Activated T-cell treated with anti-CD3 and anti-CD28 coated beads, Interleukin-2, amount 50 U/mL, for 4 hours (primary cell): ENCODE results near the gene CA11. TPM values are rescaled to one million over a fixed set of nuclear protein-coding genes. Genes with fewer than 3 reads are reported as not detected.
"Not testable (repeated sequence)": the region's sequence is repeated elsewhere in the genome, so short reads cannot be mapped to it uniquely, and the experiment has no call there.

ENCODE experiments used
- ATAC-seq, 2 donors: fragments of 200-7000 bp; cut with Tn5 transposase; one replicate each; pipeline ENCODE4 v1.10.0; 2021
- DNase-seq: peaks from one replicate; pipeline ENCODE4 v3.0.0-alpha.2; 2020
- H3K27me3 Mint-ChIP-seq: one replicate; pipeline ENCODE4 v1.8.0; 2021; ENCODE audit warnings: low read depth, mixed read lengths
- H3K36me3 Mint-ChIP-seq: one replicate; pipeline ENCODE4 v1.8.0; 2022; ENCODE audit warnings: mixed read lengths; ENCODE audit not compliant: insufficient read depth
- H3K4me1 Mint-ChIP-seq: one replicate; pipeline ENCODE4 v1.8.0; 2021; ENCODE audit warnings: low read depth, mixed read lengths
- H3K4me3 Mint-ChIP-seq: one replicate; pipeline ENCODE4 v1.8.0; 2021; ENCODE audit warnings: mild to moderate bottlenecking, moderate library complexity, mixed read lengths
- H3K9me3 Mint-ChIP-seq: one replicate; pipeline ENCODE4 v1.8.0; 2021; ENCODE audit warnings: mixed read lengths
- total RNA-seq, 3 donors: library from RNA; stranded (reverse); gene quantifications; one replicate each; pipeline ENCODE4 v1.2.1, GENCODE V29; 2021

Gene CA11
- 10 to 100 TPM in 1 of 3 donors, 1 to 10 TPM in 2; 8.8 to 11.6 (median 9.1) TPM for total RNA-seq

- peak; percentile 85 to 87 for ATAC-seq
- peak; percentile 89 for DNase-seq
- Mint-ChIP-seq H3K4me3 (peak within 1 kb of the TSS; percentile 84), H3K27me3 (no peaks in the 10 kb centered on the region), H3K9me3 (no peaks in the 10 kb centered on the region), H3K36me3 (no peaks in the 10 kb centered on the region), H3K4me1 (peaks cover 43% of the 10 kb centered on the region)
Observed at GRCh38 chr19:48646001-48646721, at the start of gene CA11. TSS of gene CA11 (minus strand) at chr19:48646187. CDS start at chr19:48645632, 555 bp downstream.

- H3K4me3 Mint-ChIP-seq, DNase-seq, H3K9me3 Mint-ChIP-seq, H3K36me3 Mint-ChIP-seq, H3K4me1 Mint-ChIP-seq, ATAC-seq: not testable (repeated sequence)
- peaks cover 16% of the 10 kb centered on the region for H3K27me3 Mint-ChIP-seq
Observed at GRCh38 chr19:48693629-48694028, 47.6 kb upstream of the CA11 start.

- H3K36me3 Mint-ChIP-seq: no peaks in the 10 kb centered on the region
- H3K4me1 Mint-ChIP-seq: no peaks in the 10 kb centered on the region
- no peaks in the 10 kb centered on the region for H3K9me3 Mint-ChIP-seq
- no peak overlapping the region for H3K4me3 Mint-ChIP-seq
- DNase-seq (no peak), ATAC-seq (no peak)
- no peaks in the 10 kb centered on the region for H3K27me3 Mint-ChIP-seq
Observed at GRCh38 chr19:48689449-48689848, 43.5 kb upstream of the CA11 start.

GRCh38 chr19:48687776-48688175 lies 41.8 kb upstream of the CA11 start:
- ATAC-seq (no peak), DNase-seq (no peak)
- no peaks in the 10 kb centered on the region for H3K4me1 Mint-ChIP-seq
- no peak overlapping the region for H3K4me3 Mint-ChIP-seq
- no peaks in the 10 kb centered on the region for H3K9me3 Mint-ChIP-seq
- no peaks in the 10 kb centered on the region for H3K27me3 Mint-ChIP-seq
- H3K36me3 Mint-ChIP-seq: no peaks in the 10 kb centered on the region

GRCh38 chr19:48686637-48687036 lies 40.6 kb upstream of the CA11 start:
- not testable (repeated sequence) for H3K4me1 Mint-ChIP-seq, H3K27me3 Mint-ChIP-seq, H3K4me3 Mint-ChIP-seq, DNase-seq, H3K36me3 Mint-ChIP-seq, ATAC-seq, H3K9me3 Mint-ChIP-seq

- H3K36me3 Mint-ChIP-seq: no peaks in the 10 kb centered on the region
- no peaks in the 10 kb centered on the region for H3K4me1 Mint-ChIP-seq
- DNase-seq (no peak), ATAC-seq (no peak)
- H3K4me3 Mint-ChIP-seq: no peak overlapping the region
- H3K27me3 Mint-ChIP-seq: no peaks in the 10 kb centered on the region
- H3K9me3 Mint-ChIP-seq: no peaks in the 10 kb centered on the region
Observed at GRCh38 chr19:48686088-48686487, 40.1 kb upstream of the CA11 start.

- Mint-ChIP-seq H3K4me3 (no peak overlapping the region), H3K36me3 (no peaks in the 10 kb centered on the region), H3K27me3 (no peaks in the 10 kb centered on the region), H3K9me3 (no peaks in the 10 kb centered on the region), H3K4me1 (no peaks in the 10 kb centered on the region)
- ATAC-seq (no peak), DNase-seq (no peak)
Observed at GRCh38 chr19:48685583-48685982, 39.6 kb upstream of the CA11 start.

GRCh38 chr19:48683349-48683748 lies 37.4 kb upstream of the CA11 start:
- Mint-ChIP-seq H3K9me3 (no peaks in the 10 kb centered on the region), H3K36me3 (no peaks in the 10 kb centered on the region), H3K4me1 (no peaks in the 10 kb centered on the region), H3K4me3 (no peak overlapping the region), H3K27me3 (no peaks in the 10 kb centered on the region)
- DNase-seq (peak; percentile 13), ATAC-seq (peak; percentile 43 to 62)

- peak in 1 of 2 donors; percentile 43 for ATAC-seq
- H3K9me3 Mint-ChIP-seq: no peaks in the 10 kb centered on the region
- no peaks in the 10 kb centered on the region for H3K4me1 Mint-ChIP-seq
- DNase-seq: no peak
- H3K4me3 Mint-ChIP-seq: no peak overlapping the region
- no peaks in the 10 kb centered on the region for H3K36me3 Mint-ChIP-seq
- no peaks in the 10 kb centered on the region for H3K27me3 Mint-ChIP-seq
Observed at GRCh38 chr19:48681127-48681470, 35.1 kb upstream of the CA11 start.

GRCh38 chr19:48680436-48681126 lies 34.6 kb upstream of the CA11 start:
- Mint-ChIP-seq H3K9me3 (no peaks in the 10 kb centered on the region), H3K4me3 (no peak overlapping the region), H3K36me3 (no peaks in the 10 kb centered on the region), H3K27me3 (no peaks in the 10 kb centered on the region), H3K4me1 (no peaks in the 10 kb centered on the region)
- no peak for DNase-seq
- ATAC-seq: no peak

GRCh38 chr19:48680006-48680405 lies 34.0 kb upstream of the CA11 start:
- H3K4me3 Mint-ChIP-seq, H3K36me3 Mint-ChIP-seq, H3K9me3 Mint-ChIP-seq, ATAC-seq, H3K27me3 Mint-ChIP-seq, DNase-seq, H3K4me1 Mint-ChIP-seq: not testable (repeated sequence)

GRCh38 chr19:48678201-48678600 lies 32.2 kb upstream of the CA11 start:
- Mint-ChIP-seq H3K27me3 (peaks cover 2% of the 10 kb centered on the region), H3K9me3 (no peaks in the 10 kb centered on the region), H3K4me3 (no peak overlapping the region), H3K36me3 (no peaks in the 10 kb centered on the region), H3K4me1 (peaks cover 5% of the 10 kb centered on the region)
- DNase-seq (no peak), ATAC-seq (no peak)

GRCh38 chr19:48676887-48677286 lies 30.9 kb upstream of the CA11 start:
- ATAC-seq (no peak), DNase-seq (no peak)
- H3K9me3 Mint-ChIP-seq: no peaks in the 10 kb centered on the region
- peaks cover 5% of the 10 kb centered on the region for H3K4me1 Mint-ChIP-seq
- no peak overlapping the region for H3K4me3 Mint-ChIP-seq
- H3K27me3 Mint-ChIP-seq: peaks cover 2% of the 10 kb centered on the region
- H3K36me3 Mint-ChIP-seq: no peaks in the 10 kb centered on the region

- Mint-ChIP-seq H3K4me1 (peaks cover 5% of the 10 kb centered on the region), H3K36me3 (no peaks in the 10 kb centered on the region)
Observed at GRCh38 chr19:48676487-48676886, 30.5 kb upstream of the CA11 start.

More at GRCh38 chr19:48676487-48676886, 30.5 kb upstream of the CA11 start:
- no peak for DNase-seq
- ATAC-seq: no peak
- Mint-ChIP-seq H3K27me3 (peaks cover 2% of the 10 kb centered on the region), H3K9me3 (no peaks in the 10 kb centered on the region), H3K4me3 (no peak overlapping the region)
